HFFc6 (cell line): Measurements from ENCODE around the gene PRKCD. TPM values are rescaled to one million over a fixed set of nuclear protein-coding genes. Genes with fewer than 3 reads are reported as not detected.
A peak's percentile ranks its signal among the peaks of the same experiment; 100 is the strongest.

Source experiments
- DNase-seq: peaks from one replicate; pipeline ENCODE4 v3.0.0-alpha.2; 2018
- H3K27ac Mint-ChIP-seq: 2 replicates; pipeline ENCODE4 v1.8.0; 2020; ENCODE audit warnings: mild to moderate bottlenecking, mixed read lengths
- H3K27me3 Mint-ChIP-seq: 2 replicates; pipeline ENCODE4 v1.8.0; 2021; ENCODE audit warnings: mild to moderate bottlenecking, moderate library complexity, mixed read lengths; ENCODE audit not compliant: insufficient read depth
- H3K36me3 Mint-ChIP-seq: 2 replicates; pipeline ENCODE4 v1.8.0; 2021; ENCODE audit warnings: low read depth, mixed read lengths
- H3K4me1 Mint-ChIP-seq: 2 replicates; pipeline ENCODE4 v1.8.0; 2020; ENCODE audit warnings: low read depth, mixed read lengths
- H3K4me3 Mint-ChIP-seq: 2 replicates; pipeline ENCODE4 v1.8.0; 2020; ENCODE audit warnings: mild to moderate bottlenecking, moderate library complexity, mixed read lengths
- H3K9me3 Mint-ChIP-seq: 2 replicates; pipeline ENCODE4 v1.8.0; 2020; ENCODE audit warnings: mild to moderate bottlenecking, mixed read lengths
- total RNA-seq, 6 experiments: library from RNA; stranded (reverse); fragmentation: NEBNext Ultra II Directional; extraction: Animal tissue kit (Norgen Biotek cat#: 25700); gene quantifications; 2 replicates in 1 of 6; 3 replicates in 5 of 6; pipeline ENCODE4 v1.2.3, GENCODE V29; 2021
- TF ChIP-seq, protein P1 (sequence below): fragments of 200-600 bp; sonication (generic); IDR thresholded peaks from 2 replicates; pipeline ENCODE4 v1.5.0; 2021; ENCODE audit warnings: antibody characterized with exemption, mild to moderate bottlenecking

Gene PRKCD
- total RNA-seq, 6 experiments from 2014 or later, result 15.5 to 21.9 (median 20.0) TPM

DNA sequence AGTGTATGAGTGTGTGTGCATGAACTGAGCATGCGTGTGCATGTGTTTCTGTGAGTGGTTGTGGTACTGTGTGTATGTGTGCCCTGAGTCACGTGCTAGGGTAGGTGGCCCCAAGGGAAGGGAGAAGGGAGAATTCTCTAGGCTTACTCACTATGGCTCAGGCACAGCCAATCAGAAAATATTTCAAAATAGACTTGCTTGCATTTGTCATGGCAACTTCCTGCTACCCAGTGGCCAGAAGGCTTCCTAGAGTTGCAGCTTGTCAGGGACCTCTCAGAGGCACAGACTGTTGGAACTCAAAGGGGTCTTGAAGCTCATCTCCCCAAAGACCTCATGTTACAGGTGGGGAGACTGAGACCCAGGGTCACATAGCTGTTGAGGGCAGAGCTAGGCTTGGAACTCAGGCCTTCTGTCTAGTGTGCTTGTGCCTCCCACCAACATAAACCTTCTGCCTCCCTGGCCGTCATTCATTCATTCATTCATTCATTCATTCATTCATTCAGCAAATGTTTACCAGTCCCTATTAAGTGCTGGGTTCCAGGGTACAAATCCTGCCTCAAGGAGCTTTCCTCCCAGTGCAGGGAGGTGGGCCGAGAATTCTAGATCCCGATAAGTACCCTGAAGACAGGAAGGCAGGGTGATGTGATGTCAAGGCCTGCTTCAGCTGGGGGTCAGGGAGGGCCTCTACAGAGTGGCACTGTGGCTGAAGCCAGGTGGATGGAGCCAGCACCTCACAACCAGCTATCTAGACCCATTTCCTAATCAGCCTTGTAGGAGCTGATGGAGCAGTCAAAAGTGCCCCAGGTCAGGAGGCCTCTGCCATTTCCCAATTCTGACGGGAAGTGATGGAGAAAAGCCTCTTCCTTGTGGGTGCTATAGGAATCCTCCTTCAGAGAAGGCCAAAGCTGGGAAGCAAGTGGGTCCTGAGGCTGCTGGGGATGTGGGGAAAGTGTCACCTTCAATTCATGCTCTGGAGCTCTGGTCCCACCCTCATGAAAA lies 19.9 kb upstream of the PRKCD start:
- H3K4me3 Mint-ChIP-seq, result no peak overlapping the region
- no peaks in the 10 kb centered on the region for H3K36me3 Mint-ChIP-seq
- H3K27me3 Mint-ChIP-seq, result no peaks in the 10 kb centered on the region; the same call in none of the 2 replicates

DNA sequence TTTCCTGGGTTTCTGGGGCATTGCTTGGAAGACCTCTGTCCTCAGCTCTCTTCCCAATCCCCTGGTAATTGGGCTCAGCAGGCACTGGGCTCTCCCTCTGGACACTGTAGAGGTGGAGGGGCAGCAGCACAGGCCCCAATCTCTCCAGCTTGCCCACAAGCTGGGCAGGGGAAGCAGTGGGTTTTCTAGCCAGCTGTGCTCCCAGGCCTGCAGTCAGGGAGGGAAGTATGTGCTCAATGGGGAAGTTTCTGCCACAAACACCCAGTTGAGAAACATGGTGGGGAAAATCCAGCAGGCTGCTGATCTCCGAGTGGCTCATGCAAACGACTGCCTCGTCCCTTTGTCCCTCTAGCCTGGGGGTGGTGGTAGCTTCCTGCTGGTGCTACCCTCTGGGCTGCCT lies 18.0 kb upstream of the PRKCD start:
- no peaks in the 10 kb centered on the region for H3K9me3 Mint-ChIP-seq
- no peak overlapping the region for H3K27ac Mint-ChIP-seq
- peaks cover 21% of the 10 kb centered on the region for H3K4me1 Mint-ChIP-seq
- no peaks in the 10 kb centered on the region; the same call in none of the 2 replicates for H3K27me3 Mint-ChIP-seq
- no peak overlapping the region for H3K4me3 Mint-ChIP-seq
- TF ChIP-seq, protein P1, sequence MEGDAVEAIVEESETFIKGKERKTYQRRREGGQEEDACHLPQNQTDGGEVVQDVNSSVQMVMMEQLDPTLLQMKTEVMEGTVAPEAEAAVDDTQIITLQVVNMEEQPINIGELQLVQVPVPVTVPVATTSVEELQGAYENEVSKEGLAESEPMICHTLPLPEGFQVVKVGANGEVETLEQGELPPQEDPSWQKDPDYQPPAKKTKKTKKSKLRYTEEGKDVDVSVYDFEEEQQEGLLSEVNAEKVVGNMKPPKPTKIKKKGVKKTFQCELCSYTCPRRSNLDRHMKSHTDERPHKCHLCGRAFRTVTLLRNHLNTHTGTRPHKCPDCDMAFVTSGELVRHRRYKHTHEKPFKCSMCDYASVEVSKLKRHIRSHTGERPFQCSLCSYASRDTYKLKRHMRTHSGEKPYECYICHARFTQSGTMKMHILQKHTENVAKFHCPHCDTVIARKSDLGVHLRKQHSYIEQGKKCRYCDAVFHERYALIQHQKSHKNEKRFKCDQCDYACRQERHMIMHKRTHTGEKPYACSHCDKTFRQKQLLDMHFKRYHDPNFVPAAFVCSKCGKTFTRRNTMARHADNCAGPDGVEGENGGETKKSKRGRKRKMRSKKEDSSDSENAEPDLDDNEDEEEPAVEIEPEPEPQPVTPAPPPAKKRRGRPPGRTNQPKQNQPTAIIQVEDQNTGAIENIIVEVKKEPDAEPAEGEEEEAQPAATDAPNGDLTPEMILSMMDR, result no peak
- no peak for DNase-seq
- no peaks in the 10 kb centered on the region for H3K36me3 Mint-ChIP-seq

More for the DNA sequence above, 19.9 kb upstream of the PRKCD start:
- TF ChIP-seq, protein P1, result no peak
- peak overlapping the region; percentile 66 for H3K27ac Mint-ChIP-seq
- no peaks in the 10 kb centered on the region for H3K9me3 Mint-ChIP-seq
- H3K4me1 Mint-ChIP-seq, result peaks cover 24% of the 10 kb centered on the region
- DNase-seq, result peak; percentile 75

DNA sequence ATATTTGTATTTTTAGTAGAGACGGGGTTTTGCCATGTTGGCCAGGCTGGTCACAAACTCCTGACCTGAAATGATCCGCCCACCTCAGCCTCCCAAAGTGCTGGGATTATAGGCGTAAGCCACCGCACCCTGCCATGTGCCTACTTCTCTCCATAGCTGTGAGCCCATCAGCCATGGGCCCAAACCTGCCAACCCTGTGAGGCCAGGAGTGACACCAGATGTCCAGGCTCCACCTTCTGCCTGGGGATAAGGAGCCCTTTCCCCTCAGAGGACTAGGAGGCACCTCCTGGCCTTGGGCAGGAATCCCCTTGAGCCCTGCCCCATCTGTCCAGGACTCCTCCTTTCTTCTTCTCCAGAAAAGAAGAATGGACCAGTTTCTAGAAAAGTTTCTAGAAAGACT lies 16.6 kb upstream of the PRKCD start:
- TF ChIP-seq, protein P1, result no peak
- no peaks in the 10 kb centered on the region for H3K36me3 Mint-ChIP-seq
- no peaks in the 10 kb centered on the region for H3K9me3 Mint-ChIP-seq
- H3K27ac Mint-ChIP-seq, result no peak overlapping the region
- H3K4me3 Mint-ChIP-seq, result no peak overlapping the region
- peaks cover 18% of the 10 kb centered on the region for H3K4me1 Mint-ChIP-seq
- no peaks in the 10 kb centered on the region; the same call in 1 of the 2 replicates for H3K27me3 Mint-ChIP-seq
- DNase-seq, result no peak

DNA sequence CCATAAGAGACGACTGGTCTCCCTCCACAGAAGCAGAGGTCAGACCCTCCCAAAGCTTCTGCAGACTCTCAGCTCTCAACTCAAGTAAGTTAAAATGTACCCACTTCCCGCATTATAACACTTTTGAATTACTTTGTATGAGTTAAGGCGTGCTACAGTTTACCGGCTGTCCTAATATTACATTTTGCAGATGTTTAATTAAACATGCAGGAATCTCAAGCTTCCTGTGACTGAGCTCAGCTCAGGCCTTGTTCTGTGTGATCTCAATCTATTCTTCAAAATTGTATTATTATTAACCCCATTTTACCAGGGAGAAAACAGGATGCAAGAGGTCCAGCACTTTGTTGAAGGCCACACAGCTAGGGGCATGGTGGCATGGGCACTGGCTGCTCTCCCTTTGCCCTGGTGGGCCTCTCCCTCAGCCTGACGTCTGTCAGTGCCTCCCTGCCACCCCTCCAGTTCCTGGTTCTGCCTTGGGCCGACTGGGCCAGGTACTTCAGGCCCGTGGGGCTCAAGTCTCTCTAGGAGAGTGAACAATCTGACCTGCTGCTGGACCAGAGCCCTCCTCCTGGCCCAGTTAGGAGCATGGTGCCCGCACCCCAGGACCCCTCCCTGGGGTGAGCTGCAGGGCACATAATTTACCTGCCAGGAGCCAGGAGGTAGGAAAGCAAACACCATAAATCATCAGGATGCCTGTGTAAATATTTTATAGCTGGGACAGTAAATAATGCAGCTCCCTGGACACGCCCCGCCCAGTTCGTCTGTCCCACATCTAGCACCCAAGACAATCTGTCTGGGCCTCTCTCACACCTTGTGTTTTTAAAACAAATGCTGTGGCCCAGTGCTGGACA lies 15.9 kb upstream of the PRKCD start:
- no peak for DNase-seq
- no peak overlapping the region for H3K27ac Mint-ChIP-seq
- H3K36me3 Mint-ChIP-seq, result no peaks in the 10 kb centered on the region
- no peaks in the 10 kb centered on the region; the same call in 1 of the 2 replicates for H3K27me3 Mint-ChIP-seq
- peaks cover 17% of the 10 kb centered on the region for H3K4me1 Mint-ChIP-seq
- H3K9me3 Mint-ChIP-seq, result no peaks in the 10 kb centered on the region
- TF ChIP-seq, protein P1, result no peak
- H3K4me3 Mint-ChIP-seq, result no peak overlapping the region

GRCh38 chr3:53145713-53146080 lies 15.3 kb upstream of the PRKCD start:
- no peak for DNase-seq
- no peak overlapping the region for H3K27ac Mint-ChIP-seq
- H3K4me3 Mint-ChIP-seq, result no peak overlapping the region
- TF ChIP-seq, protein P1, result no peak
- no peaks in the 10 kb centered on the region for H3K9me3 Mint-ChIP-seq
- H3K36me3 Mint-ChIP-seq, result no peaks in the 10 kb centered on the region
- no peaks in the 10 kb centered on the region; the same call in 1 of the 2 replicates for H3K27me3 Mint-ChIP-seq
- H3K4me1 Mint-ChIP-seq, result peaks cover 17% of the 10 kb centered on the region
